GM20431 (cell line): ENCODE measurements around the gene OVOL1.
"Not testable (repeated sequence)": the region's sequence is repeated elsewhere in the genome, so short reads cannot be mapped to it uniquely, and the experiment has no call there.

Experiments used
- in situ Hi-C: fragments of 300-500 bp; cut with MseI, MboI; formaldehyde crosslinking; loops from one replicate; pipeline ENCODE4 v1.15.0; 2020; ENCODE audit warnings: low sequenced_read_pairs; ENCODE audit not compliant: unreplicated experiment

The OVOL1 gene

DNA sequence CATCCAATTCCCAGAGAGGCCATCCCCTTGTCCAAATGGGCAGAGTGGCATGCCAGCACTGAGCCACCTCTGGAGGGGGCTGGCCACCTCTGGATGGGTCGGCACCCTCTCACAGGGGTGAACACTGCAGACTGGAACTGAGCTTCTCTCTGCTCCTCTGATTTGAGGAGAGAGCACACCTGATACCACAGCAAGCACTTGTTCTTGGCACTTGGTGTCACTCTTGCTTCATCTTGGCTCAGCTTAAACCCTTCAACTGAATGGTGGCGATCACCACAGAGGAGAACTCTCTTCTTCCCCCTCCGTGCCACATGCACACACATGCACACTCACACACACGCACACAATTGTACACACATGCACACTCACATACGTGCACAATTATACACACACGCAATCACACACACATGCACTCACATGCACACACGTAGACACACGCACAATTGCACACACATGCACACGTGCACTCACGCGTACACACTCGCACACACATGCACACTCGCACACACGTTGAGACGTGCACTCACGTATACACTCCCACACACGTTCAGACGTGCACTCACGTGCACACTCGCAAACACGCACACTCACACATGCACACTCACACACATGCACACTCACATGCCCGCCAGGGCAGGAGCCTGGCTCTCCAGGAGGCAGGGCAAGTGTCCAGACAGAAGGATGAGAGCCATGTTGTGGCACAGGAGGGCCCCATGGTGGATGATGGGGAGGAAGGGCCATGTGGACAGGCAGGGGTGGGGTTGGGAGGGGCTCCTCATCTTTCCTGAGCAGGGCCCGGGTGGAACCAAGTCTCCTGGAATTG, 23.4 kb downstream of the OVOL1 start:
- in situ Hi-C loops: loop anchor here (10.0 kb wide), 1 partner anchor 95 kb away; the partner anchor contains the start of gene KAT5

DNA sequence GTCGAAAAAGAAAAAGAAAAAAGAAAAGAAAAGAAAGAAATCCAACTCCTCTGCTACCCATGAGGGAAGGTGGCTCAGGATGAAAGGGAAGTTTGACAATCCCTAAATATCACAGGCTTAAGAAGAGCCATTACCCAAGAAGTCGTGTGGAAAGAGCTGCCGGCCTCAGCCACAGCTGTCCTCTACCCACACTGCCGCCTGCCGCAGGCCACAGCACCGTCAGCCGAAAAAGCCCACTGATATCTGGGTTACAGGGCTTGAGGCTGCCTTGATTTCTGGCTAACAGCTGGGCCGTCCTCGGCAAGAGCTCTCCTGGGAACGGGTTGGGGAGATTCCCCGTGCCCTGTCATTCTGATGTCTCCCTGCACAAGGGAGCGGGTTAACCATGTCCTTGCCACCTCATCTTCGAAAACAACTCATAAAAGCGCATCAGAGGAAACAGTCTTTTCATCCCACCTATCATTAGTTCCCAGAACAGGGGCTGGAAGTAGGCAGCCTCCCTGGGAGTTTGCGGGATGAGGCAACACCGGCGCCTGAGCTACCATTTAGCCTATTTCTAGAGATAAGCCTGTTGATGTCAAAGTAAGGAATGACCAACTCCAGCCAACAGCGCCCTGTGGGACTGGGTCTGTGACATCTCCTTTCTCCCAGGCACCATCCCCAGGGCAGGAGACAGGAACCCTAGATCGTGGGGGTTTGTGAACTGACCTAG, 25.1 kb downstream of the OVOL1 start:
- in situ Hi-C loops: loop anchor here (10.0 kb wide), 1 partner anchor 97 kb away; the partner anchor contains the start of gene KAT5

DNA sequence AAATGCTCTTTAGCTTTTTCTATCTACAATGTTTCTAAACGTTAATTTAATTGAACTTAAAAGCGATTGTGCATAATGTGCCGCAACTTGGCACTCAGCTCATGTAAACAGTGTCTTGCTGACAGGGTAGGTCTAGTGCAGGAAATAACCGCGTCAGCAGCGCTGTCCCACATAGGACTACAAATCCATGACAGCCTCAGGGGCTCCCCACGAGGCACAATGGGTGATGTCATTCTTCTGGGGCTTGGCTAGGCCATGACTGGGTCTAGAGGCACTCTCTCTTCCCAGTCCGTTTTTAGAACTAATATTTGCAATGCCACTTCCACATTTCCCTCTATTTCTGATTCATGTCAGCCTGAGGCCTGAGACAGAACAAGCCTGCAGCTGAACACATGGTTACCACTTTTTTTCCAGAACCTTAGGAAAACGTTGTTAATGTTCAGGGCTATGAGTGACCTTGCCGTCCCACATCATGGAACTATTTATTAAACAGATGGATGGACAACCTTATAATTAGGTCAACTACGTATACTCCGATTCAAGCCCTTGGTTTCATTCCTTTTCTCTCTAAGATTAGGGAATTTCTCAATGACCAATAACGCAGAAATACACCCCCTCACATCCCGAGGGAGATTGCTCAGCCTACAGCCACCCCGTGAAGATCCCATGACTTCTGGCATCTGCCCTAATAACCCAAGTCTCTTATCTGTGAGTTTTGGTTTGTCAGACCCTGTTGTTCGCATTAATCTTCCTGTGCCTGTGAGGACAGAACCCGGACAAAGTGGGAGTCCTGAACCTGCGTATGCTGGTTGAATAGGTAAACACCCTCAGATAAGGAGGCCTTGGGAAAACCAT, 27.5 kb downstream of the OVOL1 start:
- in situ Hi-C loops: loop anchor here (10.0 kb wide), 1 partner anchor 100 kb away; the partner anchor contains the start of gene KAT5

DNA sequence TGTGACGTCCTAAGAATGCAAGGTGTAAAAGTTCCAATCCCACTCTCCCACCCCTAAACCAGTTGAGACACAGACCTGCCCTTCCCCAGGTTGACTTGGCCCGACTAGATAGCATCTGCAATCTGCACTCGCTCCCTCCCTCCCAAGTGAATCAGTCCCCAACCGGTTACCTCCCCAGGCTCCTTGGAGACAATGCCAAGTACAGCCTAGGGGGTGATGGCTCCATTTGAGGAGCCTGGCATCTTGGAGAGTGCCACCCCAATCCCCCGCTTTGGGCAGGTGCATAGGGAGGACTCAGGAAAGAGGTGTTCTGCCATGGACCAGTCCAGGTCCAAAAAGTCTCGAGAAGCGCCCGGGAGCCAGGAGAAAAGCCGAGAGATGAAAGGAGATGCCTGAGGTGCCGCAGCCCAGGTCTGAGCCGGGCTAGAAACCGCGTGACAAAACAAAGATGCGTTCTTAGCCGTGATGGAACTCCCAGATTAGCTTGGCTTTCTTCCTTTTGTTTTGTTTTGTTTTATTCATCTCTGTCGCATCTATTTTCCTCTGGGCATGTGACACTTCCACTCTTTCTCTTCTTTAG, 28.2 kb downstream of the OVOL1 start:
- in situ Hi-C loops: loop anchor here (10.0 kb wide), 1 partner anchor 100 kb away; the partner anchor contains the start of gene KAT5

DNA sequence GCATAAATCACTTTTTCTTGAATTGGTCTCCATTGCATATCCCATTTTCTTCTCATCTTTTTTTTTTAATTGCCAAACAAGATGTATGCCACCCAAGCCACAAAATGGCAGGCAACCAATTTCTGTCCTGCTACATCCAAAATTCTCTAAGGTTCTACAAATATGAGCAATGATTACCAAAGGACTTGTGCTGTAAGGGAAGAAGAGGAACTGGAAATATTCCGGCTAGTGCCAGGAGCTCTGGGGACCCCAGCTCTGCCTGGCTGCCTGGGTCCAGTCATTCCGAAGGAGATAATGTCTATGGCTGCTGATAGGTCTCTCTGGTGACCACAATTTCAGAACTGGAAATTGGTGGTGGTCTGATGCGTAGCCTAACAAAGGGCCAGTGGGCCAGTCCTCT, 29.8 kb downstream of the OVOL1 start:
- in situ Hi-C loops: loop anchor here (10.0 kb wide), 1 partner anchor 102 kb away; the partner anchor contains the start of gene KAT5

DNA sequence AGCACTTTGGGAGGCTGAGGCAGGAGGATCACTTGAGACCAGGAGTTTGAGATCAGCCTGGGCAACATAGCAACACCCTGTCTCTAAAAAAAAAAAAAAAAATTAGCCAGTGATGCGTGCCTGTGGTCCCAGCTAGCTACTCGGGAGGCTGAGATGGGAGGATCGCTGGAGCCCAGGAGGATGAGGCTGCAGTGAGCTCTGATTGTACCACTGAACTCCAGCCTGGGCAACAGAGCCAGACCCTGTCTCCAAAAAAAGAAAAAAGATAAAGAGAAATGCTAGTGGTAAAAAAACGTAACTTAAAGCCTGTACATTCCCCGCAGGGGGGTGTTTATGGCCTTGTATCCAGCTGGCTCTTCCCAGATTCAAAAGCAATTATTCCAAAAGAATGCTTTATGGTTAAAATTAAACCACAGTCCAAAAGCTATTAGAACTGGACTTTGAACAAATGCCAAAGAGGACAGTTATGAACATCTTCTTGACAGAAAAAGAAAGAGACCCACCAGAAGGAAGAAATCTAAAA, 30.5 kb downstream of the OVOL1 start:
- in situ Hi-C loops: loop anchor here (10.0 kb wide), 1 partner anchor 103 kb away; the partner anchor contains the start of gene KAT5

DNA sequence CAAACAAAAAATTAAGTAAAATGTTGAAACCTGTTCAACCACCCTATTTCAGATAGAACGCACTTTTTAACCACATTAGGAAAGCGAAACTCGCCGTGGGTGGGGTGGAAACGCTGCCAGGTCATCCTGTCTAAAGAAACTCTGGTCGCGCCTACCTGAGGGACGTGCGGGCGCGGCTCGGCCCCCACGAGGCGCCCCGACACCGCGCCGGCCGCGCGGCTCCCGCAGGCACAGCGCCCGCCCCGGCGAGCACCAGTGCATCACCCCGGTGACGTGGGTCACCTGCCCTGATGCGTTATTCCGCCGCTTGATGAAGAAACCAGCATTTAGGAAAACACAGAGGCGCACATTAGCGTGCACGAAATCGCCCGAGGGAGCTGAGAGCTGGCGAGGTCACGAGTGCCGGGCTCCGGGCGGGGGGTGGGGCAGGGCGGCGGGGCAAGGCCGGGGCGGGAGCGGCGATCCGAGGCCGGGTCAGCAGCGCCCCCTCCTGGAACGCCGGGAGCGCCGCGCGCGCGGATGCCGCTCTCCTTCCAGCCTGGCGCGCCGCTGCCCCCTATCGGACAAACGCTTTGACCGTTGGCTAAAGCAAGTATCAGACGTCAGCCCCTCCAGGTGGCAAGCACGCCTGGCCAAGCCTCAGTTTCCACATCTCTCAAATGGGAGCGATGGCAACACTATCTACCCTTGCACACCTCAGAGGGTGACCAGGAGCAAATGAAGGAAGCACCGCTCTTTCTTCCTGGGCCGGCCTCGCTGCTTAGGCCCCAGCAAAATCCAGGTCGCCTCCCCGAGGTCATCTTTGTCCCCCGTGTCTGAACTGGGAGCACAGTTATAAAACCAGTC, 31.2 kb downstream of the OVOL1 start:
- in situ Hi-C loops: loop anchor here (10.0 kb wide), 1 partner anchor 103 kb away; the partner anchor contains the start of gene KAT5

DNA sequence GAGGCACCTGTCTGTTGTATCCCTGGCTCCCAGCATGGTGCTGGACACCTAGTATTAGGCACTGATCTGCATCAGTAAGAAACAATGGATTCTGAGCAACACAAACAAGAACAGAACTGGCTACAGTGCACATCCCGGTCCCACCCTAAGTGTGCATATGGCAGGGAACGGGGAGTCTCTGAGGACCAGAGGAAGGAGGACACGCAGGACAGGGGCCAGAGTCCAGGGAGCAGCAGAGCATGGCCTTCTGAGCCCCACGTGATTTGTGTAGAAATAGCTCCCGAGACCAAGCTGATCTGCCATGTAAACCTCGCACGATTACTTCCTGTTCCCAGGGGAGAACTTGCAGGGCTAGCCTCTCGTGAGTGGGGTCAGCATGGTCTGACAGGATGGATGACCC, 34.2 kb downstream of the OVOL1 start:
- in situ Hi-C loops: no loop called here

DNA sequence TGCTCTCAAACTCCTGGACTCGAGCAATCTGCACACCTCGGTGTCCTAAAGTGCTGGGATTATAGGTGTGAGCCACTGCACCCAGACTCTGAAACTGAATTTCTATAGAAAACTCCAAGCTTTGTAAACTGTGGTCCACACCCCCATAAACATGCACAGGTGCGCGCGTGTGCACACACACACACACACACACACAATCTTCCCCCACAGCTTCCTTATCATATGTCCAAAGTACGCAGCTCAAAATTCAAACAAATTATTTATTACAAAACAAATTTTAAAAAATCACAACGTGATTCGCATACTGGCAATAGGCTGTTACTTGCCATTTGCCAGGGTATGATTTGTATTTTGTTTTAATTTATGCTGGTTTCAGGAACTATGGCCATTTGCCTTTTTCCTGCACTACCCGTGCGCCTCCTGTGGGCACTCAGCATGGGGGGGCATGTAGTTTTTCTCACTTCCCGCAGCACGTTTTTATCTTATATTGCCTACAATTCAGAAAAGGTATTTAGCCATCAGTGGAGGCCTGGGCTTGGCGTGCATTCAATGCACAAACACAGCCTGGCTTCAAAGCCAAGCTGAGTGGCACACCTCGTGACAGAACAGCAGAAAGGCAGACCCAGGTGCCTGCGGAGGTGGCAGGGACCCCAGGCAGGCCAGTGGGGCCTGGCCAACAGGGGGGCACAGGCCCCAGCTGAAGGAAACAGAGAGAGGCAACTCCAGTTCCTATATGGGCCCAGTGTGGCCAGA, 36.1 kb downstream of the OVOL1 start:
- in situ Hi-C loops: no loop called here

DNA sequence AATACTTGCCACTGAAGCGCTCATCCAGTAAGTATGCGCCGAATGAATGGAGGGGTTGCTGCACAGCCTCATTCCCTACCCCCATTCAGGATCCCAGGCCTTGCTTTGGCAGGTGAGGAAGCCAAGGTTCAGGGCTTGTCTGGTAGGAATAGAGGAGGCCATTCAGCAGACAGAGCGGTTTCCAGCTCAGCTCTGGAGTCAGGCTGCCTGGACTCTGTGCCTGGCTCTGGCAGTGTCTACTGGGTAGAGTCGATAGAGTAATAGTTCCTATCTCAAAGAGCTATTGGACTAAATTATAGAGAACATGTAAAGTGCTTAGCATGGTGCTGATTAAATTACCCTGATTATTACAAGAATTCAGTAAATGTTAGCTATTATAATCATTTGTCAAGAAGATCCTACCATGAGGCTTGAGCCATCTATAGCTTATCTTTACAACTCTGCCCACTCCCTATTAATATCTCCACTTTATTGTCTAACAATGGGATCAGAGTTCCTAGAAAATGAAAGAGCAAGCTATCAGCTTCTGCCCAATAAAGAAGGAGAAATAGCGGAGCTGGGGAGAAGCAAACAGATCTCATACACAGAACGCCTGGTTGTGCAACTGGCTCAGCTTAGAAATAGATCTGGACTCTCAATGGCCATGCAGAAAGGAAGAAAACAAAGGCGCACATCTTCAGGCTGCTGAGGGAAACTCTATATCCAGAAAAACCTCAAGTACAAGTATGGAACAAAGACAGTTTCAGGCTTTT, 40.3 kb downstream of the OVOL1 start:
- in situ Hi-C loops: no loop called here

DNA sequence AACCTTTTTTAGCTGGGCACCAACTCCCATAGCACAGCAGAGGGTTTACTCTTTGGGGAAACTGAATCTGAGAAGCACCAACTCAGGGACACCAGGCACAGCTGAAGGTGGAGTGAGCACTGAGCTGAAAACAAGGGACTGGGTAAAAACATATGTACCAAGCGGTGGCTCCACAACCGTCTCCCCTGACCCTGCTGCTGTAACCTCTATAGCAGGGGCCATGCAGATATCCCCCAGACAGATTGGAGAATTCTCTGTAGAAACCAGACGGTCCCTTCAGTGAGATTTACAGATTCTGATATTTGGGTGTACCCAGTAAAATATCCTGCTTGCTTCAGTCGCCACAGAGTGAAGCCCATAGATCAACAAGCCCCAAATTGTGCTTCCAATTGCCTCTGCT, 42.6 kb downstream of the OVOL1 start:
- in situ Hi-C loops: no loop called here

DNA sequence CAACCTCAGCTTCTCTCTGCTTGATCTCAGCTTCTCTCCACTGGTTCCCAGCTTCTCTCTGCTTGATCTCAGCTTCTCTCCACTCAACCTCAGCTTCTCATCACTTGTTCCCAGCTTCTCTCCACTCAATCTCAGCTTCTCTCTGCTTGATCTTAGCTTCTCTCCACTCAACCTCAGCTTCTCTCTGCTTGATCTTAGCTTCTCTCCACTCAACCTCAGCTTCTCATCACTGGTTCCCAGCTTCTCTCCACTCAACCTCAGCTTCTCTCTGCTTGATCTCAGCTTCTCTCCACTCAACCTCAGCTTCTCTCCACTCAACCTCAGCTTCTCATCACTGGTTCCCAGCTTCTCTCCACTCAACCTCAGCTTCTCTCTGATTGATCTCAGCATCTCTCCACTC, 45.4 kb downstream of the OVOL1 start:
- in situ Hi-C loops: not testable (repeated sequence)

DNA sequence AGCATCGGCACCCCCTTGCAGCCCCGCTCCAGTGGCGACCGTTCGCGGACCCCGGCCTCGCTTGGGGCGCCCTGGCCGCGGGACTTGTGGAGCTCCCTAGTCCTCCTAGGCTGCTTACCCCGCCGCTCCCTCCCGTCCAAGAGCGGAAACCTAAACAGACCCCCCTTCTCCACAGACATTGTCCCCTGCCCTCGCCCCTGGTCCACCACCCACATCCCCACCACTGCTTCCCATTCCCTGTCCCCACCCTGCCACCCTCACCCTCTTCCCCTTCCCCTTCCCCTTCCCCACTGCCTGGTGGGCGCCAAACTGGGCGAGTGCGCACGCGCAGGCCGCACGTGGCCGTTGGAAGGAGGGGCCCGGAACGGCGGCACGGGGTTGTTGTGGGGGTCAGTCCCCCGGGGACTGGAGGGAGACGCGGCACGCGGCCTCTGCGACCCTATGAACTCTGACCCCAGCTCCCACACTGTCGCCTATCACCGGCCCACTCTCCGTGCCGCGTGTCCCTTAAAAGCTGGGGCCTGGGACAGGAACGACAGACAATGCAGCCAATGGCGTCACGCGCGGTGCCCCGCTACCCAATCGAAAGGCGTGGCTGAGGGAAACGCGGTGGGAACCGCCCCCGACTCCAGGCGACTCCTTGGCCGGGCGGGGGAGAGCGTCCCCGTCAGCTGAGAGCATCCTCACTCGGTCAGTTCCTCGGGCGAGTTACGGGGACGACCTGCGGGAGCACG, 46.6 kb downstream of the OVOL1 start, which contains the start of gene SNX32:
Gene SNX32, plus strand, starts transcription at position 667 of the 734 bp plus-strand sequence. CDS start 103 bp downstream, outside the sequence.
- in situ Hi-C loops: no loop called here

DNA sequence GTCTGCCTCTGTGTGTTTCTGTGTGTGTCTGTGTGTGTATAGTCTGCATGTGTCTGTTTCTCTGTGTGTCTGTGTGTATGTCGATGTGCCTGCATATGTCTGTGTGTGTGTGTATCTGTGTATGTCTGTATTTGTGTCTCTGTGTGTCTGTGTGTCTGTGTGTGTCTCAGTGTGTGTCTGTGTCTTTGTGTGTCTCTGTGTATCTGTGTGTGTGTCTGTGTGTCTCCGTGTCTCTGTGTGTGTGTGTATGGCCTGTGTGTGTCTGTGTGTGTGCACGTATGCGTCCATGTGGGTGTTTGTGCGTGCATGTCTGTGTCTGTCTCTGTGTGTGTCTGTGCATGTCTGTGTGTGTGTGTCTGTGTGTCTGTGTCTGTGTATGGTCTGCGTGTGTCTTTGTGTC, 47.3 kb downstream of the OVOL1 start:
- in situ Hi-C loops: no loop called here

DNA sequence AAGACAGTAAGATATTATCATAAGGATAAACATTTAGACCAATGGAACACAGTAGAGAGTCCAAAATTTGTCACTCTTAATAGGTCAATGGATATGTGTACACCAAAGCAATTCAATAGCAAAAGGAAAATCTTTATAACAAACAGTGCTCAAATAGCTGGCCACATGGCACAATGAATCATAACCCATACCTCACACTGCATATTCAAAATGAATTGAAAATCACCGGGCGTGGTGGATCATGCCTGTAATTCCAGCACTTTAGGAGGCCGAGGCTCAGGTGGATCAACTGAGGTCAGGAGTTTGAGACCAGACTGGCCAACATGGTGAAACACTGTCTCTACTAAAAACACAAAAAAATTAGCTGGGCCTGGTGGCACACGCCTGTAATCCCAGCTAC, 55.3 kb downstream of the OVOL1 start:
- in situ Hi-C loops: no loop called here

DNA sequence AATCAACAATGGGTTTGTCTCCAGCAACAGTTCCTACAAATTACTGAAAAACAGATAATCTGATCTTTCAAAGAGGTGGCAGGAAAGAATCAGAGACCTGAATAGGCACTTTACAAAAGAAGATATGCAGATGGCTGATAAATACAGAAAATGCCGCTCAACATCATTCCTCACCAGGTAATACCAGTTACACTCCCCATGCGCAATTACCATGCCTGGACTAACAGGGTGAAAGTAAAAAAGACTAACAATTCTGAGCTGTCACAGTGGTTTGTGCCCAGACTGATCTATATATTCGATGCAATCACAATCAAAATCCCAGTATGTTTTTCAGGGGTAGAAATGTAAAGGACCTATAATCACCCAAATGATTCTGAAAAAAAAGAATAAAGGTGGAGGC, 56.9 kb downstream of the OVOL1 start:
- in situ Hi-C loops: no loop called here
